Measurements from ENCODE around the gene AOC3. TPM values are rescaled to one million over a fixed set of nuclear protein-coding genes. Genes with fewer than 3 reads are reported as not detected.

Gene AOC3
- total and polyA plus RNA-seq, 2 of the 8 experiments (the other 6 are each of a cell fraction or from before 2014, with no cell fraction given): 2.5 to 2.7 TPM

GRCh38 chr17:42852351-42852750 lies 1.4 kb downstream of the AOC3 start:
- Histone ChIP-seq H3K4me1 (replicated peaks in 1 of 4; ENCODE audit: control insufficient read depth in 3 of 4, insufficient read depth in 4 of 4, low read length in 3 of 4) (no peaks in the 10 kb centered on the region; a peak in 1 of 7 replicates), H3K23ac (ENCODE audit: insufficient read length) (no peak overlapping the region), H4K5ac (ENCODE audit: insufficient read length, low read depth, low read length) (no peak overlapping the region), H2BK120ac (replicated peaks; ENCODE audit: low read depth, low read length) (no peak overlapping the region), H2BK15ac (ENCODE audit: low read length) (no peak overlapping the region), H3K9ac (replicated peaks in 1 of 4; ENCODE audit: extremely low read depth in 1 of 4, low read depth in 3 of 4, low read length in 3 of 4) (no peak overlapping the region), H3K4me2 (ENCODE audit: insufficient read depth in 1 of 2, low read depth in 2 of 2, low read length in 2 of 2) (no peak overlapping the region), H3K4ac (replicated peaks; ENCODE audit: insufficient read length, low read depth, low read length) (no peak overlapping the region), H2BK12ac (ENCODE audit: low read depth, low read length) (no peak overlapping the region), H2BK20ac (ENCODE audit: low read length) (no peak overlapping the region), H3K23me2 (ENCODE audit: low read depth, low read length) (no peaks in the 10 kb centered on the region), H3K36me3 (ENCODE audit: control insufficient read depth in 2 of 4, insufficient read depth in 4 of 4, low read length in 3 of 4) (no peaks in the 10 kb centered on the region; a peak in 1 of 8 replicates), H3K9me3 (ENCODE audit: insufficient read depth in 2 of 2, low read depth in 1 of 2, low read length in 1 of 2) (no peaks in the 10 kb centered on the region), H3K4me3 (ENCODE audit: extremely low read depth in 1 of 4, insufficient read depth in 2 of 4, low read depth in 3 of 4, low read length in 4 of 4) (no peak overlapping the region), H2AK5ac (ENCODE audit: low read depth, low read length) (no peak overlapping the region), H3K27me3 (replicated peaks in 1 of 4; ENCODE audit: control insufficient read depth in 3 of 4, extremely low read depth in 1 of 4, insufficient read depth in 3 of 4, low read length in 3 of 4) (no peaks in the 10 kb centered on the region; a peak in 1 of 7 replicates), H2BK5ac (ENCODE audit: low read depth, low read length) (no peak overlapping the region), H3K79me1 (ENCODE audit: low read depth, low read length) (no peaks in the 10 kb centered on the region; the same call in 1 of the 2 replicates), H3K79me2 (ENCODE audit: control insufficient read depth in 1 of 2, insufficient read depth in 2 of 2, low read length in 2 of 2) (no peaks in the 10 kb centered on the region), H3K14ac (ENCODE audit: insufficient read length) (no peak overlapping the region), H3K18ac (ENCODE audit: extremely low read depth, low read length) (no peak overlapping the region), H3K27ac (ENCODE audit: low read depth, low read length) (no peak overlapping the region), H3K56ac (replicated peaks; ENCODE audit: insufficient read length, low read depth, low read length) (no peak overlapping the region), H4K20me1 (replicated peaks in 1 of 2; ENCODE audit: control insufficient read depth in 1 of 2, insufficient read depth in 2 of 2, low read length in 2 of 2) (peaks cover 0 to 3% of the 10 kb centered on the region in 2 experiments), H2AFZ (ENCODE audit: low read length) (no peak overlapping the region), H4K8ac (ENCODE audit: extremely low read depth, insufficient read depth, low read length) (no peak overlapping the region), H4K91ac (replicated peaks; ENCODE audit: insufficient read length, low read length) (no peak overlapping the region)
- ChIA-PET CTCF (ENCODE audit: partially characterized antibody) (interaction anchor here (0.8 to 6.8 kb wide), 4 partner anchors 7 to 90 kb away, joined by 3 to 55 read pairs (median 5); partner anchors contain the start of gene AOC2), POLR2A (ENCODE audit: partially characterized antibody) (no interaction called here)
- DNase-seq (ENCODE audit: low read depth in 1 of 2, low spot score in 2 of 2): no peak
- TF ChIP-seq MAX (IDR thresholded peaks at IDR 0.05) (no peak), TAF7 (optimal IDR thresholded peaks at IDR 0.05; ENCODE audit: borderline replicate concordance, low read depth, low read length) (no peak), ATF3 (IDR thresholded peaks at IDR 0.05; ENCODE audit: insufficient read depth, low read depth, low read length) (no peak)
- no peak for FAIRE-seq
- 92% methylated on average over 15 of the region's 15 CpGs; no CpG with 5 or more reads in 1 of the 2 experiments for WGBS, 2 experiments (ENCODE audit: extremely low coverage in 1 of 2, insufficient coverage in 1 of 2, insufficient read length in 1 of 2, insufficient replicate concordance in 2 of 2, low coverage in 1 of 2, low lambda C conversion rate in 2 of 2, missing lambda C conversion rate in 1 of 2)

Data from H1 (cell line).